OCI-LY1 (cell line): ENCODE measurements around the gene NUP62.

ENCODE experiments used
- H2AFZ ChIP-seq: fragments of 200-600 bp; sonication (generic), shearing (Covaris generic); 2 replicates; pipeline ENCODE4 v1.6.0; 2014; ENCODE audit warnings: antibody characterized with exemption, mild to moderate bottlenecking, low read length
- H3F3A ChIP-seq: fragments of 200-600 bp; sonication (generic), shearing (Covaris generic); 2 replicates; pipeline ENCODE4 v1.6.0; 2014; ENCODE audit warnings: mild to moderate bottlenecking, antibody characterized with exemption, low read length, moderate library complexity; ENCODE audit not compliant: insufficient read depth
- H3K27ac ChIP-seq: fragments of 200-600 bp; sonication (generic); 2 replicates; pipeline ENCODE4 v1.5.1; 2014; ENCODE audit warnings: low read length, mixed run types, mild to moderate bottlenecking, low read depth; ENCODE audit not compliant: poor library complexity, severe bottlenecking
- H3K27me3 ChIP-seq: fragments of 200-600 bp; sonication (generic); 2 replicates; pipeline ENCODE4 v1.6.0; 2014; ENCODE audit warnings: antibody characterized with exemption, mild to moderate bottlenecking, low read length, moderate library complexity; ENCODE audit not compliant: insufficient read depth
- H3K36me3 ChIP-seq: fragments of 200-600 bp; sonication (generic); 2 replicates; pipeline ENCODE4 v1.6.1; 2014; ENCODE audit warnings: mild to moderate bottlenecking, antibody characterized with exemption, low read length, moderate library complexity, mixed read lengths; ENCODE audit not compliant: insufficient read depth
- H3K4me1 ChIP-seq: fragments of 200-600 bp; sonication (generic); 2 replicates; pipeline ENCODE4 v1.5.1; 2014; ENCODE audit warnings: mild to moderate bottlenecking, low read length, moderate library complexity; ENCODE audit not compliant: insufficient read depth, severe bottlenecking
- H3K4me2 ChIP-seq: fragments of 200-600 bp; sonication (generic), shearing (Covaris generic); 2 replicates; pipeline ENCODE4 v1.6.1; 2014; ENCODE audit warnings: low read length
- H3K4me3 ChIP-seq: fragments of 200-600 bp; sonication (generic); 2 replicates; pipeline ENCODE4 v1.5.1; 2014; ENCODE audit warnings: low read length, low read depth, mild to moderate bottlenecking, mixed read lengths; ENCODE audit not compliant: poor library complexity, severe bottlenecking
- H3K79me2 ChIP-seq: fragments of 200-600 bp; shearing (Covaris generic); 2 replicates; pipeline ENCODE4 v1.6.1; 2016; ENCODE audit warnings: mixed run types, low read length, mixed read lengths; ENCODE audit not compliant: insufficient read depth
- H3K9ac ChIP-seq: fragments of 200-600 bp; sonication (generic), shearing (Covaris generic); 2 replicates; pipeline ENCODE4 v1.6.1; 2014; ENCODE audit warnings: mild to moderate bottlenecking, low read length, mixed read lengths
- H3K9me2 ChIP-seq: fragments of 200-600 bp; sonication (generic), shearing (Covaris generic); 2 replicates; pipeline ENCODE4 v1.6.1; 2014; ENCODE audit warnings: low read depth, mild to moderate bottlenecking, low read length, mixed read lengths
- H3K9me3 ChIP-seq: fragments of 200-600 bp; shearing (Covaris generic); 2 replicates; pipeline ENCODE4 v1.6.1; 2014; ENCODE audit warnings: low read length, mixed read lengths
- H4K20me1 ChIP-seq: fragments of 200-600 bp; sonication (generic), shearing (Covaris generic); 2 replicates; pipeline ENCODE4 v1.6.0; 2016; ENCODE audit warnings: mild to moderate bottlenecking, low read length; ENCODE audit not compliant: insufficient read depth
- CTCF ChIP-seq: fragments of 200-600 bp; sonication (generic), shearing (Covaris generic); IDR thresholded peaks from 2 replicates; pipeline ENCODE4 v1.5.1; 2017; ENCODE audit warnings: mild to moderate bottlenecking, antibody characterized with exemption, low read length, moderate library complexity, mixed read lengths
- EZH2 ChIP-seq: fragments of 200-600 bp; sonication (generic), shearing (Covaris generic); IDR thresholded peaks from 2 replicates; pipeline ENCODE4 v1.8.0; 2017; ENCODE audit warnings: borderline replicate concordance, mixed run types, mild to moderate bottlenecking, antibody characterized with exemption, low read length, moderate library complexity, mixed read lengths

The NUP62 gene

DNA sequence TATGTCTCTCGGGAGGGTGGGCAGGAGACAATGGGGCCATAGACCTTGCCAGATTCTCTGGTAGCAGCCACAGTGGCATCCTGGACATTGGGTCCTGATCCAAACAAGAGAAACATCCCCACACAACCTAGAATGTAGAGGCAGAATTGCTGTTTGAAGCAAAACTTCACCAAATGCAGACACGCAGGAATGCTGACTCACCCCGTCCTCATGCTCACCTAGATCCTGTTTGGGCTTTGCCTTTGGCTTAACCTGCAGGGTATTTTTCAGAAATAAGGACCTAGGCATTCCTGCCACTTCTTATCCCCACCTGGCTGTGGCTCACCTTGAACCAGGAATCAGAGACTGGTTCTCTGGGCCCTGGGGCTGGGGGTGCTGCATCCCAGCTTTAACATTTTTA lies 44.5 kb downstream of the NUP62 start:
- Histone ChIP-seq H3F3A (0 out of 2 replicates have a peak, but pooled peaks cover 2% of the 10 kb centered on the region), H3K9ac (no peak overlapping the region), H2AFZ (no peak overlapping the region), H3K9me2 (no peaks in the 10 kb centered on the region), H3K9me3 (0 out of 2 replicates have a peak, but pooled peaks cover 3% of the 10 kb centered on the region), H4K20me1 (no peaks in the 10 kb centered on the region), H3K4me3 (no peak overlapping the region), H3K27ac (no peak overlapping the region), H3K36me3 (peaks cover 57% of the 10 kb centered on the region), H3K4me2 (no peak overlapping the region), H3K27me3 (no peaks in the 10 kb centered on the region), H3K4me1 (peaks cover 26% of the 10 kb centered on the region), H3K79me2 (no peaks in the 10 kb centered on the region)
- no peak for TF ChIP-seq EZH2

DNA sequence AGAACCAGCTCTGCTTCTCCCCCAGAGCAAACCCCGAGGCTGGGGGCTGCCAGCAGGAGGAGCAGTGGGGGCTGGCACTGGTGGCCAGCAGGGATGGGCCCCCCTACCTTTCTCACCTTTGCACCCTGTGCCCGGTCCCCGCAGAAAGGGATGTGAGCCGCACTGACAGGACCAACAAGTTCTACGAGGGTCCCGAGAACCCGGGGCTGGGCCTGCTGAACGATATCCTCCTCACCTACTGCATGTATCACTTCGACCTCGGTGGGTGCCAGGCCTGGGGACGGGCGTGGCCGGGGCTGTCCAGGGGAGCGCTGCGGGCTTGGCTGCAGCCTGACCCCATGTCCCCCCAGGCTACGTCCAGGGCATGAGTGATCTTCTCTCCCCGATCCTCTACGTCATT lies 45.2 kb downstream of the NUP62 start:
- H4K20me1 ChIP-seq = no peaks in the 10 kb centered on the region
- no peak for TF ChIP-seq EZH2
- no peak for TF ChIP-seq CTCF
- no peak overlapping the region for H3K4me2 ChIP-seq
- H3K36me3 ChIP-seq = peaks cover 57% of the 10 kb centered on the region
- no peak overlapping the region for H3K9ac ChIP-seq
- H3K4me3 ChIP-seq = no peak overlapping the region
- H3K9me2 ChIP-seq = no peaks in the 10 kb centered on the region
- H3K9me3 ChIP-seq = 0 out of 2 replicates have a peak, but pooled peaks cover 3% of the 10 kb centered on the region
- H3K27me3 ChIP-seq = no peaks in the 10 kb centered on the region
- no peak overlapping the region for H2AFZ ChIP-seq
- H3K79me2 ChIP-seq = no peaks in the 10 kb centered on the region
- H3K27ac ChIP-seq = no peak overlapping the region
- no peaks in the 10 kb centered on the region for H3F3A ChIP-seq
- peaks cover 26% of the 10 kb centered on the region for H3K4me1 ChIP-seq

DNA sequence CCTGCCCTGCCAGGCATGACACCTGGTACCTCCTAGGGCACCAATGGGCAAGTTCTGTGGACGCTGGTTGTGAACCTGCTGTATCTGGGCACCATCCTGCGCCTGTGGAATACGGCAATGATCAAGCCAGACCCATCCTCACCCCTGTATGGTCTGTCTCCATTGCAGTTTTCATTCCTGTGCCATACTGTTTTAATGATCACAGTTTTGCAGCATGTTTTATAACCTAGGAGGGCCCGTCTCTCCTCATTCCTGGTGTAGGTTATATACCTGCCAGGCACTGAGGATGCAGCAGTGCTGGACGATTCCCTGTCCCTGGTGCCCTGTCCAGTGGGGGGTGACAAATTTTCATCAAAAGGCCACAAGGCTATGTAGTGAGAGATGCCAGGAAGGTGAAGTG lies 46.2 kb downstream of the NUP62 start:
- peaks cover 25% of the 10 kb centered on the region for H3K4me1 ChIP-seq
- no peak overlapping the region for H3K4me3 ChIP-seq
- no peak overlapping the region for H3K9ac ChIP-seq
- no peaks in the 10 kb centered on the region for H3F3A ChIP-seq
- H3K9me3 ChIP-seq = 0 out of 2 replicates have a peak, but pooled peaks cover 3% of the 10 kb centered on the region
- H4K20me1 ChIP-seq = no peaks in the 10 kb centered on the region
- no peak overlapping the region for H3K27ac ChIP-seq
- H3K9me2 ChIP-seq = no peaks in the 10 kb centered on the region
- H2AFZ ChIP-seq = no peak overlapping the region
- no peaks in the 10 kb centered on the region for H3K27me3 ChIP-seq
- TF ChIP-seq CTCF (no peak), EZH2 (no peak)
- H3K79me2 ChIP-seq = no peaks in the 10 kb centered on the region
- H3K4me2 ChIP-seq = no peak overlapping the region
- H3K36me3 ChIP-seq = peaks cover 57% of the 10 kb centered on the region

GRCh38 chr19:49882643-49883042 lies 46.7 kb downstream of the NUP62 start:
- Histone ChIP-seq H3K4me2 (no peak overlapping the region), H3K9ac (no peak overlapping the region), H3K79me2 (no peaks in the 10 kb centered on the region), H3K27ac (no peak overlapping the region), H3F3A (no peaks in the 10 kb centered on the region), H4K20me1 (no peaks in the 10 kb centered on the region), H3K9me3 (0 out of 2 replicates have a peak, but pooled peaks cover 3% of the 10 kb centered on the region), H3K36me3 (peaks cover 57% of the 10 kb centered on the region), H2AFZ (no peak overlapping the region), H3K9me2 (no peaks in the 10 kb centered on the region), H3K27me3 (no peaks in the 10 kb centered on the region), H3K4me1 (peaks cover 21% of the 10 kb centered on the region), H3K4me3 (no peak overlapping the region)
- TF ChIP-seq CTCF (no peak), EZH2 (no peak)
